Activated T-cell treated with anti-CD3 and anti-CD28 coated beads for 4 hours (primary cell): ENCODE data around the gene TDRD7.

Experiments
- DNase-seq: peaks from one replicate; pipeline ENCODE4 v3.0.0-alpha.2; 2020

The TDRD7 gene

GRCh38 chr9:97508852-97509251 is 97.0 kb downstream of the TDRD7 start:
- no peak for DNase-seq

GRCh38 chr9:97510797-97511654 is 99.1 kb downstream of the TDRD7 start:
- no peak for DNase-seq

GRCh38 chr9:97511655-97512427 is 99.9 kb downstream of the TDRD7 start:
- DNase-seq, result no peak

- no peak for DNase-seq
Observed at GRCh38 chr9:97512966-97513560, 101.2 kb downstream of the TDRD7 start.

GRCh38 chr9:97514531-97514930 is 102.6 kb downstream of the TDRD7 start:
- DNase-seq, result no peak

- DNase-seq, result no peak
Observed at GRCh38 chr9:97515662-97516061, 103.8 kb downstream of the TDRD7 start.

- no peak for DNase-seq
Observed at GRCh38 chr9:97516111-97516510, 104.2 kb downstream of the TDRD7 start.

GRCh38 chr9:97517331-97518089 is 105.6 kb downstream of the TDRD7 start:
- no peak for DNase-seq

- DNase-seq, result no peak
Observed at GRCh38 chr9:97518166-97518908, 106.4 kb downstream of the TDRD7 start.

- DNase-seq, result no peak
Observed at GRCh38 chr9:97518909-97519307, 107.0 kb downstream of the TDRD7 start.

GRCh38 chr9:97519441-97519970 is 107.6 kb downstream of the TDRD7 start:
- no peak for DNase-seq

GRCh38 chr9:97521576-97522333 is 109.9 kb downstream of the TDRD7 start:
- DNase-seq, result no peak

GRCh38 chr9:97524424-97524823 is 112.5 kb downstream of the TDRD7 start:
- DNase-seq, result no peak

GRCh38 chr9:97525451-97525850 is 113.6 kb downstream of the TDRD7 start:
- no peak for DNase-seq

- no peak for DNase-seq
Observed at GRCh38 chr9:97526895-97527575, 115.1 kb downstream of the TDRD7 start.

GRCh38 chr9:97527626-97528528 is 116.0 kb downstream of the TDRD7 start:
- DNase-seq, result no peak

GRCh38 chr9:97528529-97529230 is 116.8 kb downstream of the TDRD7 start:
- no peak for DNase-seq

- DNase-seq, result no peak
Observed at GRCh38 chr9:97529363-97530076, 117.6 kb downstream of the TDRD7 start.
